Measurements from ENCODE around the gene SPP1.

The SPP1 gene

DNA sequence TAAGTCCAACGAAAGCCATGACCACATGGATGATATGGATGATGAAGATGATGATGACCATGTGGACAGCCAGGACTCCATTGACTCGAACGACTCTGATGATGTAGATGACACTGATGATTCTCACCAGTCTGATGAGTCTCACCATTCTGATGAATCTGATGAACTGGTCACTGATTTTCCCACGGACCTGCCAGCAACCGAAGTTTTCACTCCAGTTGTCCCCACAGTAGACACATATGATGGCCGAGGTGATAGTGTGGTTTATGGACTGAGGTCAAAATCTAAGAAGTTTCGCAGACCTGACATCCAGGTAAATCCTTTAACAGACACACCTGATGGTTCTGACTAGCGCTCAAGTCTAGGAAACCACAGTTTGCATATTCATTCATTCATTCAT, 6.0 kb downstream of the SPP1 start:
- no peaks in the 10 kb centered on the region for H3K79me2 ChIP-seq (ENCODE audit: control insufficient read depth, low read length)
- H3K9me2 ChIP-seq (replicated peaks; ENCODE audit: control insufficient read depth, low read length) = no peaks in the 10 kb centered on the region
- H3K4me1 ChIP-seq (ENCODE audit: control insufficient read depth, low read length) = peaks cover 8% of the 10 kb centered on the region
- H3K36me3 ChIP-seq (ENCODE audit: control insufficient read depth, low read length) = no peaks in the 10 kb centered on the region
- H3F3A ChIP-seq (ENCODE audit: control insufficient read depth, insufficient read depth) = no peaks in the 10 kb centered on the region
- no peak overlapping the region for H3K4me3 ChIP-seq (ENCODE audit: low read length)
- no peaks in the 10 kb centered on the region for H3K27me3 ChIP-seq (ENCODE audit: control insufficient read depth, low read length)
- H3K9me3 ChIP-seq (ENCODE audit: control insufficient read depth, insufficient read depth, low read length) = no peaks in the 10 kb centered on the region
- H4K20me1 ChIP-seq (ENCODE audit: control insufficient read depth, insufficient read depth, low read depth, low read length) = no peaks in the 10 kb centered on the region
- H3K4me2 ChIP-seq (ENCODE audit: low read length) = no peak overlapping the region
- no peak for TF ChIP-seq EZH2phosphoT487 (IDR thresholded peaks at IDR 0.05; ENCODE audit: borderline replicate concordance, low read length)
- TF ChIP-seq, protein P1, sequence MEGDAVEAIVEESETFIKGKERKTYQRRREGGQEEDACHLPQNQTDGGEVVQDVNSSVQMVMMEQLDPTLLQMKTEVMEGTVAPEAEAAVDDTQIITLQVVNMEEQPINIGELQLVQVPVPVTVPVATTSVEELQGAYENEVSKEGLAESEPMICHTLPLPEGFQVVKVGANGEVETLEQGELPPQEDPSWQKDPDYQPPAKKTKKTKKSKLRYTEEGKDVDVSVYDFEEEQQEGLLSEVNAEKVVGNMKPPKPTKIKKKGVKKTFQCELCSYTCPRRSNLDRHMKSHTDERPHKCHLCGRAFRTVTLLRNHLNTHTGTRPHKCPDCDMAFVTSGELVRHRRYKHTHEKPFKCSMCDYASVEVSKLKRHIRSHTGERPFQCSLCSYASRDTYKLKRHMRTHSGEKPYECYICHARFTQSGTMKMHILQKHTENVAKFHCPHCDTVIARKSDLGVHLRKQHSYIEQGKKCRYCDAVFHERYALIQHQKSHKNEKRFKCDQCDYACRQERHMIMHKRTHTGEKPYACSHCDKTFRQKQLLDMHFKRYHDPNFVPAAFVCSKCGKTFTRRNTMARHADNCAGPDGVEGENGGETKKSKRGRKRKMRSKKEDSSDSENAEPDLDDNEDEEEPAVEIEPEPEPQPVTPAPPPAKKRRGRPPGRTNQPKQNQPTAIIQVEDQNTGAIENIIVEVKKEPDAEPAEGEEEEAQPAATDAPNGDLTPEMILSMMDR (IDR thresholded peaks at IDR 0.05; ENCODE audit: low read depth, low read length, poor library complexity, severe bottlenecking) = no peak
- no peak overlapping the region for H3K27ac ChIP-seq (ENCODE audit: low read depth, low read length)

DNA sequence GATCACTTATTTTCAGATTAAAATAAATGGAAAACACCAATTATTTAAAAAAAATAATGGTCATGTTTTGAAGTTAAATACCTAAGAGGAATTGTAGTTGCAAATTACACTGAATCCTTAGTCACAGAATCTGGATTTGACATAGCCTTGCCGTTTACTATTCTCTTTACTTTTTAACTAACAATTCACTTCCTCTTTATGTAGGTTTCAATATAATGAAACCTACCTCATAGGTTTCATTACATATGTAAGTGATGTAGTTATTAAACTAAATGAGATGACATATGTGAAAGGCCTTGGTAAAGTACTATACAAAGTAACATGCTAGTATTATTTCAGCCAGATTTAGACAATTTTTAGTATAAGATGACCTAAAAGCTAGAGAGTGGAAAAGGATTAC, 6.5 kb downstream of the SPP1 start:
- no peak overlapping the region for H3K4me2 ChIP-seq (ENCODE audit: low read length)
- no peak overlapping the region for H3K4me3 ChIP-seq (ENCODE audit: low read length)
- peaks cover 8% of the 10 kb centered on the region for H3K4me1 ChIP-seq (ENCODE audit: control insufficient read depth, low read length)
- H3K9me2 ChIP-seq (replicated peaks; ENCODE audit: control insufficient read depth, low read length) = no peaks in the 10 kb centered on the region
- no peaks in the 10 kb centered on the region for H3K79me2 ChIP-seq (ENCODE audit: control insufficient read depth, low read length)
- H3K36me3 ChIP-seq (ENCODE audit: control insufficient read depth, low read length) = no peaks in the 10 kb centered on the region
- no peaks in the 10 kb centered on the region for H3F3A ChIP-seq (ENCODE audit: control insufficient read depth, insufficient read depth)
- H4K20me1 ChIP-seq (ENCODE audit: control insufficient read depth, insufficient read depth, low read depth, low read length) = no peaks in the 10 kb centered on the region
- no peak overlapping the region for H3K27ac ChIP-seq (ENCODE audit: low read depth, low read length)
- no peaks in the 10 kb centered on the region for H3K27me3 ChIP-seq (ENCODE audit: control insufficient read depth, low read length)
- no peaks in the 10 kb centered on the region for H3K9me3 ChIP-seq (ENCODE audit: control insufficient read depth, insufficient read depth, low read length)
- TF ChIP-seq, protein P1 (IDR thresholded peaks at IDR 0.05; ENCODE audit: low read depth, low read length, poor library complexity, severe bottlenecking) = no peak
- no peak for TF ChIP-seq EZH2phosphoT487 (IDR thresholded peaks at IDR 0.05; ENCODE audit: borderline replicate concordance, low read length)

DNA sequence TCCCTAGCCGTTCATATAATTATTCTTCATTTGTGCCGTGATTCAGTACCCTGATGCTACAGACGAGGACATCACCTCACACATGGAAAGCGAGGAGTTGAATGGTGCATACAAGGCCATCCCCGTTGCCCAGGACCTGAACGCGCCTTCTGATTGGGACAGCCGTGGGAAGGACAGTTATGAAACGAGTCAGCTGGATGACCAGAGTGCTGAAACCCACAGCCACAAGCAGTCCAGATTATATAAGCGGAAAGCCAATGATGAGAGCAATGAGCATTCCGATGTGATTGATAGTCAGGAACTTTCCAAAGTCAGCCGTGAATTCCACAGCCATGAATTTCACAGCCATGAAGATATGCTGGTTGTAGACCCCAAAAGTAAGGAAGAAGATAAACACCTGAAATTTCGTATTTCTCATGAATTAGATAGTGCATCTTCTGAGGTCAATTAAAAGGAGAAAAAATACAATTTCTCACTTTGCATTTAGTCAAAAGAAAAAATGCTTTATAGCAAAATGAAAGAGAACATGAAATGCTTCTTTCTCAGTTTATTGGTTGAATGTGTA, 7.0 kb downstream of the SPP1 start:
- no peaks in the 10 kb centered on the region for H3F3A ChIP-seq (ENCODE audit: control insufficient read depth, insufficient read depth)
- H4K20me1 ChIP-seq (ENCODE audit: control insufficient read depth, insufficient read depth, low read depth, low read length) = no peaks in the 10 kb centered on the region
- H3K9me2 ChIP-seq (replicated peaks; ENCODE audit: control insufficient read depth, low read length) = no peaks in the 10 kb centered on the region
- peaks cover 8% of the 10 kb centered on the region for H3K4me1 ChIP-seq (ENCODE audit: control insufficient read depth, low read length)
- no peaks in the 10 kb centered on the region for H3K36me3 ChIP-seq (ENCODE audit: control insufficient read depth, low read length)
- no peak for TF ChIP-seq EZH2phosphoT487 (IDR thresholded peaks at IDR 0.05; ENCODE audit: borderline replicate concordance, low read length)
- TF ChIP-seq, protein P1 (IDR thresholded peaks at IDR 0.05; ENCODE audit: low read depth, low read length, poor library complexity, severe bottlenecking) = no peak
- H3K4me3 ChIP-seq (ENCODE audit: low read length) = no peak overlapping the region
- no peak overlapping the region for H3K27ac ChIP-seq (ENCODE audit: low read depth, low read length)
- no peaks in the 10 kb centered on the region for H3K79me2 ChIP-seq (ENCODE audit: control insufficient read depth, low read length)
- H3K9me3 ChIP-seq (ENCODE audit: control insufficient read depth, insufficient read depth, low read length) = no peaks in the 10 kb centered on the region
- no peaks in the 10 kb centered on the region for H3K27me3 ChIP-seq (ENCODE audit: control insufficient read depth, low read length)
- H3K4me2 ChIP-seq (ENCODE audit: low read length) = no peak overlapping the region
